ENCODE measurements around the gene UGT2B28.
"Not testable (repeated sequence)": the region's sequence is repeated elsewhere in the genome, so short reads cannot be mapped to it uniquely, and the experiment has no call there.

Gene UGT2B28

DNA sequence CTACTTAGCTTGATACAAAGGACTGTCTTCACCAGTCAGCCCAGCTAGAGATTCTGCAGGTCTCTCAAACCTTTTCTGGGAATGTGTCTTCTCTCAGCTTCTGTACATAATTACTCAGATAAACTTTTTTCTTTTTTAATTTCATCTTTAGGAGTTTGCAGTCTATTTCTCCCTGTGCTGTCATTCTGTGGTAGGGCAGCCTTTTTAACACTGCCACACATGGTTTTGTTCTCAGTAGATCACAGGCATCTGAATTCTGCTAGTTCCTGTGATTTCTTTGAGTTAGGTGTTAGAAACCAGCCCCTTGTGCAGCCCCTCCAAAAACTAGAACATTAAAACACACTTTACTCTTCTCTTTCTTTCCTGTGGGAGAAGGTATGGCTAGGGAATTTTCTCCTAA, 55.2 kb downstream of the UGT2B28 start:
- FAIRE-seq, result peak; percentile 35
- DNase-seq (ENCODE audit: insufficient read length, low spot score), result not testable (repeated sequence)

DNA sequence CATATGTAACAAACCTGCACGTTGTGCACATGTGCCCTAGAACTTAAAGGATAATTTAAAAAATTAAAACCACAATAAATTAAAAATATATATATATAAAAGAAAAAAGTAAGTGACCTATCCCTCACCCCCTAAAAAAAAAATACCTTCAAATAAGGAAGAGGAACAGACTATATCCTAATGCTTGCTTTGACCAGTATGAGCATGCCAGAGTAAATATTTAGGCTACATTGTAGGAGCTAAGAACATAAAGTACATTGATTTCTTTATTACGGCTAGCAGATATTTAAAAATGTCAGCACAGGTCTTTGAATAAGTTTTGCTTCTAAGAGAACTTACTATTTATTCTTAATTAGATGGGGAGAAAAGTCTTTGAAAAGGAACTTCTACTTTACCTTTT, 62.8 kb downstream of the UGT2B28 start:
- not testable (repeated sequence) for DNase-seq (ENCODE audit: insufficient read length, low spot score)

DNA sequence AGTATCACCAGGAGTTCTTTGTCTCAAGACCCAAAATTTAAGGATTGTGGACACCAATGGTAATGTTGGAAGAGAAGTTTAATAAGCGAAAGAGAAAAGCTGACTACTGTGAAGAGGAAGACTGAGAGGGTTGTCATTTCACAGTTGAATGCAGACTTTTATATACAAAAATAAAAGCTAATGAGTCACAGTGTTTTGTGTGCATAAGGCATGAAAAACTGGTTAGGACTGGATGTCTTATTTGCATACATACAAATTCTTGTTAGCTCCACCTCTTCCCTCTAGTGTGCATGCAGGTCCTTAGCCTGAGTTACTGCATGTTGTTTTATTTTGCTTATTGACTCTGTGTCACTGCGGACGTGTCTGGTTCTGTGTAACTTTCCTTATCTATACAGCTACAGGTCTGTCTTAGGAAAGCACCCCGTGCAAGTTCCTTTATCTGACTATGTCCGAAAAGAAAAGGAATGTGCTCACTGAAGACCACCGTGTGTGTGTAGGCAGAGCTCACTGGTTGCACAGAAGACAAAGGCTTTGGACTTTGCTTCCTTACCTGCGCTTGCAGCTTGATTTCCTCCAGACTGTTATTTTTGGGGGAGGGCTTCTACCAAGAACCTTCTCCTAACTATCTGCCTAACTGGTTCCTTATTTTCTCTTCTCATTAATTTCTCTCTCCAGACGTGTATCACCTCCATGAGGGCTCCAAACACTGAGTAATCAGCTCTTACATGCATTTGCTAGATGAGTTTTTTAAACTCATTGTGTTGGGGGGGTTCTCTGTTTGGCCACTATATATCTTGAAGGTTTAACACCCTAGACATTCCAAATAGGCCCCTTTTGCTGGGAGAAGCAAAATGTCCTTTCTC, 63.5 kb downstream of the UGT2B28 start:
- not testable (repeated sequence) for FAIRE-seq; DNase-seq (ENCODE audit: insufficient read length, low spot score)

More for the DNA sequence above, 62.8 kb downstream of the UGT2B28 start:
- not testable (repeated sequence) for FAIRE-seq

Measured in GM19239 (cell line).